GM21367 (cell line): ENCODE measurements around the gene CACNA1I.
"Not testable (repeated sequence)": the region's sequence is repeated elsewhere in the genome, so short reads cannot be mapped to it uniquely, and the experiment has no call there.

Experiments
- ATAC-seq: cut with Tn5 transposase; IDR thresholded peaks from one replicate; pipeline ENCODE4 v1.9.1; 2021; ENCODE audit not compliant: unreplicated experiment

CACNA1I gene

GRCh38 chr22:39731881-39732555 lies 161.5 kb downstream of the CACNA1I start:
- ATAC-seq: no peak

DNA sequence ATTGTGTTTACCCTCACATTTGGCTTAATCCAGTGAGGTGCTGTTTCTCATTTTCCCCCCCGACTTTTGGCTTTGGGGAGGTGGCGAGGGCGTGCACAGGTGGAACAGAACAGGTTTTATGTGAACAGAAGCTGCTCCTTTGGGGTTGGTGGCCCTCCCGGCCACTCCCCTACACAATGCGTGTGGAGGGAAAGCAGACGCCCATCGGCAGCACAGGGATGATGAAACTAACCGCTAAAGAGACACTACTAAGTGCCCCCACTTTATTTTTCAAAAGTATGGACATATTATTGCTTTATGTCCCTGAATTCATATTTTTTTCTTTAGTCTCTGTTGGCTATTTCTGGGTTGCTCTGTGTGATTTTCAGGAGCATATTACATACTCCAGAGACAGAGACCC lies 162.1 kb downstream of the CACNA1I start:
- no peak for ATAC-seq

DNA sequence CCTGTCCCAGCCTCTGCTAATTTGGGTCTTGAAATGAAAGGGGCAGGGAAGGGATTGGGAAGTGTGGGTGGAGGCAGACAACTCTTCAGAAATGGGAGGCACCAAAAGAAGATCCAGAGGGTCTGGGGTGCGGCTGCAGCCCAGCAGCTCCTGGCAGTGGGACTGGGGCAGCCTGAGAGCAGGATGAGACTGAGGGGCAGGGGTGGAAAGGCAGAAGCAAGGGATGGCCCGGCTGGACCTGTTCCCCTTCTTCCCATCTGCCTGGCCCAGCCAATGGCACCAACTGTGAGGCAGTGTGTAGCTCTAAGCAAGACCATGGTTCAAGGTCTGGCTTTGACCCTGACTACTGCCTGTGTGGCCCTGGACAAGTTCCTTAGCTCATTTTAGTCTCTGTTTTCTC lies 162.6 kb downstream of the CACNA1I start:
- no peak for ATAC-seq

GRCh38 chr22:39734046-39734445 lies 163.5 kb downstream of the CACNA1I start:
- ATAC-seq: not testable (repeated sequence)

GRCh38 chr22:39734866-39735265 lies 164.3 kb downstream of the CACNA1I start:
- no peak for ATAC-seq

DNA sequence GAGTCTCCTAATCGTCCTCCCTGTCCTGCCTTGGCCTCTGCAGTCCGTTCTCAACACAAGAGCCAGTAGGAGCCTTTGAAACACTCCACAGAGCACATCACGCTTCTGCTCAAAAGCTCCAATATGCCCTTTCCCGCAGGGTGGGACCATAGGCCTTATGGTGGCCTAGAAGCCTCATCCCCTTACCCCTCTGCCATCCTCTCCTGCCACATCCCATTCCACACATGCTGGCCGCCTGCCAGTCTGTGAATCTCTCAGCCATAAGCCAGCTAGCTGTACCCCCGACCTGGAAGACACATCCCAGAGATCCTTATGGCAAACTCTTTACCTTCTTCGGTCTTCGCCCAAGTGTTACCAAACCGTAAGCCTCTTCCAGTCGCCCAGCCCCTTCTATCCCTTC lies 165.2 kb downstream of the CACNA1I start:
- ATAC-seq: no peak

DNA sequence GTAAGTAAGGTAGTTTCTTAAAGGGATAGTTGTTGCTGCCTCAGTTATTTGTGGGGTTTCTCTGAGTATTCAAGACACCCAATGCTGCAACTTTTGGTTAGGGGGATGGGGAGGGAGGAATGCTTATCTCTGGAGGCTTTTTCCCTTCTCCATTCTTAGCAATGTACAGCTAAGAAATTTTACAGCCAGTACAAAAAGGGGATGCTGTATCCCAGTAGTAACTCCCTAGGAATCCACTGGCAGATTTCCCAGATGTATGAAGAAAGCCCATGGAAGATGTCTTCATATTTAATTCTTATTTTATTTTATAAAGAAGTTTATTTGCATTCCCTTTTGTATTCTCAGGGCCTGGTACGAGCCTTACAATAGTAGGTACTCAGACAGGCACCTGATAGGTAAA lies 168.2 kb downstream of the CACNA1I start:
- no peak for ATAC-seq
